Measurements from ENCODE around the gene MRPL20. TPM values are rescaled to one million over a fixed set of nuclear protein-coding genes. Genes with fewer than 3 reads are reported as not detected.
"Not testable (repeated sequence)": the region's sequence is repeated elsewhere in the genome, so short reads cannot be mapped to it uniquely, and the experiment has no call there.

The MRPL20 gene
- total RNA-seq, 2 donors from 2014 or later = 74.9 to 77.5 TPM

DNA sequence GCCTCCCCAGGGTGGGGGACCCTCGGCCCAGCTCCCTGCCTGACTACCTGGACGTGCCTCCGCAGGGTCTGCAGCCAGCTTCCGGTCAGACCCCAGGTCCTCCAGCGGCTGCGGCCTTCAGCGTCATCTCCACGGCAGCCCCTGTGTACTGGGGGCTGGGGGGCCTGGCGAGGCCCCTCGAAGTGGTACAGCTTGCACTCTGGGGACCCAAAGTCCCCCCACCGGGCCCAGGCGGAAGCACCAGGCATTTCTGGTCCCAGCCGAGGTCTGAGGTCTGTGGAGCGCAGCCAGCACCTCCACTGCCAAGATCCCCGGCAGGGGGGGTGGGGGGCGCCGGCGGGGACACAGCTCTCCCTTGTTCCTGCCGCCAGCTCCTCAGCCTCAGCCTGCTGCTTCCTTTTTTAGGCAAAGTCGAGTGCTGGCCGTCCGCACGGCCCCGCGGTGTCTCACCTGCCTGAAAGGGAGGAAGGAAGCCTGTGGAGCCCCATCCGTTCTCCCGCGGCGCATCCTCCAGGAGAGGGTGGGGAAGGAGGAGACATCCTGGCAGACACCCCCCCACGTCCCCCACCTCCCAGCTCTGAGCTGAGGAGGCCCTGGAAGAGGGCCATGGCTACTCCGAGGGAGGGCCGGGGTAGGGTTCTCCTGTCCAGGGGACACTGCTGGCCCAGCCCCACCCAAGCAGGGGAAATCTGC, 27.2 kb upstream of the MRPL20 start:
- peak overlapping the region; percentile 39 to 82 for H3K4me3 Mint-ChIP-seq
- H3K27ac Mint-ChIP-seq = no peak overlapping the region
- H3K4me1 Mint-ChIP-seq (ENCODE audit: low read depth) = no peaks in the 10 kb centered on the region
- DNase-seq (peak in 1 of 2 donors; percentile 21), ATAC-seq (replicated peaks in 1 of 2) (no peak)
- no peaks in the 10 kb centered on the region for H3K9me3 Mint-ChIP-seq
- H3K27me3 Mint-ChIP-seq (ENCODE audit: low read depth) = peaks cover 11% of the 10 kb centered on the region
- H3K36me3 Mint-ChIP-seq (ENCODE audit: insufficient read depth in 2 of 2) = no peaks in the 10 kb centered on the region

DNA sequence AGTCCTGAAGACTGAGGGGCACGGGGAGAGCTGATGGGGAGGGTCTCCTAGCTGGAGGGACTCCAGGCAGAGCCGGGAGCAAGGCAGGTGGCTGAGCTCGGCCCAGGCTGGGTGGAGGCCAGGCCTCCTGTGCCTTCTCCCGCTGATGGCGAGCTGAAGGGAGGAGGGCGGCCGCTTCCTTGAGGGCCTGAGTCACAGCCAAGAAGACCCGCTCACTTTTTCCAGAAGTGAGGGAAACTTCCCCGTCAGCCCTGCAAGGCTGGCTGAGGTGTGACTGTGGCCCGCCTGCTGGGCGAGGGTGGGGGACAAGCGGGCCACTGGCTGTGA, 26.7 kb upstream of the MRPL20 start:
- Mint-ChIP-seq H3K27me3 (ENCODE audit: low read depth) (peaks cover 14% of the 10 kb centered on the region), H3K4me1 (ENCODE audit: low read depth) (no peaks in the 10 kb centered on the region), H3K4me3 (peak overlapping the region; percentile 39 to 82), H3K27ac (no peak overlapping the region), H3K9me3 (no peaks in the 10 kb centered on the region), H3K36me3 (ENCODE audit: insufficient read depth in 2 of 2) (no peaks in the 10 kb centered on the region)
- DNase-seq = peak; percentile 64 to 72
- ATAC-seq (replicated peaks in 1 of 2) = peak; percentile 75 to 77

DNA sequence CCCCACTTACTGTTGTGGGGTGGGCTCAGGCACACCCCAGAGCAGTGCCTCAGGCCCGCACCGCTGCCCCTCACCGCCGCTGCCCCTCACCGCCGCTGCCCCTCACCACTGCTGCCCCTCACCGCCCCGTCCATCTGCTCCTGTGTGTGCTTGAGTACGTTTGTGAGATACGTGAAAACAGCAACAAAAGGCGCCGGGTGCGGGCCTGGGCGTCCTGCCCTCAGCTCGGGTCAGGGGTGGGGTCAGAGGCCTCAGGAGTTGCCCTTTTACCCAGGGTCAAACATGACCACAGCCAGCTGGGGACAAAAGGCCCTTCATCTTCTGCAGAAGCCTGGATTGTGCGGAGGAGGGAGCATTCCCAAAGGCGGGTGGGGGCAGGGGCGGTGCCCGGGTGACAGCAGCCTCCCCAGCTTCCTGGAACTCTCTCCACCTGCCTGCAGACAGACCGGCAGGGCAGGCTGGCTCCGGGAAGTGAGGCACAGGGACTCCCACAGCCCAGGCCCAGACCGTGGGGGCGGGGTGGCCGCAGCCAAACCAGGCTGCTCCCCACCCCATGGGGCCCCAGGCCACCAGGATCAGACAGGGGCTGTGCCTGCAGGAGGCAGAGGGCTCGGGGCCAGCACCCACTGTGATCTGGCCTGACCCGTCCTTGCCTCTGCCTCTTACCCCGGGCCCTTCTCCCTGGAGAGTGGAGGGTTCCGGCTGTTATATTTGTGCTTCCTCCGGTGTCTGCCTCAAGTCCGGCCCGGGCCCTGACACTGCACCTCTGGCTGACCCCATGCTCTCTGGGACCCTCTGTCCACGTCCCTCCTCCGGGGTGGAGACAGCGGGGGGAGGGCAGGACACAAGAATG, 26.1 kb upstream of the MRPL20 start:
- no peak for ATAC-seq (replicated peaks in 1 of 2)
- Mint-ChIP-seq H3K9me3 (no peaks in the 10 kb centered on the region), H3K4me3 (peak overlapping the region; percentile 39 to 82), H3K36me3 (ENCODE audit: insufficient read depth in 2 of 2) (peaks cover 2% of the 10 kb centered on the region in 2 donors), H3K4me1 (ENCODE audit: low read depth) (no peaks in the 10 kb centered on the region), H3K27me3 (ENCODE audit: low read depth) (peaks cover 20% of the 10 kb centered on the region), H3K27ac (no peak overlapping the region)
- DNase-seq = no peak

DNA sequence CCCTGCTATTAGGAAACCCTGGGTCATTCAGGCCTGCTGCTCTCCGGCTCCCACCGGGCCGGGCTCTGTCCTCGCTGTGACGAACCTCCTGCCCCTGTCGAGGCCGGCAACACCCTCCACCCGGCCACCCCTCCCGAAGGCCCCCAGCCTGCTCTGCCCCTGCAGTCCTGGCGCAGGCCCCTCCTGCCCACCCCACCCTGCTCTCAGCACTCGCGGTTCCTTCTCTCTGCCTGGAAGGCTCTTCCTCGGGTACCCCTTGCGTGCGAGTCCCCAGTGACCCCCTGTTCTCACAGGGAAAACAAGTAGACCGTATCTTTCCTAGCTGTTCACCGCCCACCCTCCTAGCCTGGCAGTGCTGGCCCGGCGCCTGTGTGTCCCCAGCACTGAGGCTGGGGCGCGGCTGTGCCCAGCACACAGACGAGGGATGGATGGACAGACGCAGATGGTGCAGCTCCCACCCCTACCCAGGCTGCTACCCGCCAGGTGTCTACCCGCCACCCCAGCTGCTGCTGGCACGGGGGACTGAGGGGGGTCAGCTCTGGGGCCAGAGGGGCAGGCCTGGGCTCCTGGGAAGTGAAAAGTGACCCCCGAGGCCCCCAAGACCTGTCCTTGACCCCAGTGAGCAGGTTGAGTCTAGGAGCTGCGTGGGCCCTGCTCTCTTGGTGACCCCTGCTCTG, 25.3 kb upstream of the MRPL20 start:
- Mint-ChIP-seq H3K27ac (no peak overlapping the region), H3K4me3 (no peak overlapping the region), H3K9me3 (no peaks in the 10 kb centered on the region), H3K4me1 (ENCODE audit: low read depth) (no peaks in the 10 kb centered on the region), H3K27me3 (ENCODE audit: low read depth) (peaks cover 21% of the 10 kb centered on the region), H3K36me3 (ENCODE audit: insufficient read depth in 2 of 2) (peaks cover 2% of the 10 kb centered on the region in 2 donors)
- DNase-seq (no peak), ATAC-seq (replicated peaks in 1 of 2) (no peak)

DNA sequence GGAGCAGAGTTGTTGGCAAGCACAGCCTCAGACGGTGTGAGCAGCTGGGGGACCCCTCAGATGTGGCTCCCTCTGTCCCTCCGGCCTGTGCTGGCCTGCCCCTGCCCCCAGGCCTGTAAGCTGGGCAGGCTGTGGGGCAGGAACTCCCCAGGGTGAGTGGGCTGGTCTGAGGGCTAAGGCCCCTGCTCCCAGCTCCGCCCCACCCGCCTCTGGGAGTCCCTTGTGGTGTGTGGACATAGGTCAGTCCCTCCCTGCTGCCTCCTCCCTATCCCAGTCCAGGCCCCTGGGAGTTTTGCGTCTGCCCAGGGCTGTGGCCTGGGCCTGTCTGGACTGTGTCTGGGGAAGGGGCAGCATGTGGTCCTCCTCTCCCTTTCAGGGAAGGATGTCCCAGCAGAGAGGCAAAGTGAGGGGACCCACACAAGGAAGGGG, 24.8 kb upstream of the MRPL20 start:
- Mint-ChIP-seq H3K4me1 (ENCODE audit: low read depth) (no peaks in the 10 kb centered on the region), H3K36me3 (ENCODE audit: insufficient read depth in 2 of 2) (peaks cover 2% of the 10 kb centered on the region in 2 donors), H3K27ac (no peak overlapping the region), H3K9me3 (no peaks in the 10 kb centered on the region), H3K27me3 (ENCODE audit: low read depth) (peaks cover 21% of the 10 kb centered on the region), H3K4me3 (no peak overlapping the region)
- ATAC-seq (replicated peaks in 1 of 2) (no peak), DNase-seq (no peak)

DNA sequence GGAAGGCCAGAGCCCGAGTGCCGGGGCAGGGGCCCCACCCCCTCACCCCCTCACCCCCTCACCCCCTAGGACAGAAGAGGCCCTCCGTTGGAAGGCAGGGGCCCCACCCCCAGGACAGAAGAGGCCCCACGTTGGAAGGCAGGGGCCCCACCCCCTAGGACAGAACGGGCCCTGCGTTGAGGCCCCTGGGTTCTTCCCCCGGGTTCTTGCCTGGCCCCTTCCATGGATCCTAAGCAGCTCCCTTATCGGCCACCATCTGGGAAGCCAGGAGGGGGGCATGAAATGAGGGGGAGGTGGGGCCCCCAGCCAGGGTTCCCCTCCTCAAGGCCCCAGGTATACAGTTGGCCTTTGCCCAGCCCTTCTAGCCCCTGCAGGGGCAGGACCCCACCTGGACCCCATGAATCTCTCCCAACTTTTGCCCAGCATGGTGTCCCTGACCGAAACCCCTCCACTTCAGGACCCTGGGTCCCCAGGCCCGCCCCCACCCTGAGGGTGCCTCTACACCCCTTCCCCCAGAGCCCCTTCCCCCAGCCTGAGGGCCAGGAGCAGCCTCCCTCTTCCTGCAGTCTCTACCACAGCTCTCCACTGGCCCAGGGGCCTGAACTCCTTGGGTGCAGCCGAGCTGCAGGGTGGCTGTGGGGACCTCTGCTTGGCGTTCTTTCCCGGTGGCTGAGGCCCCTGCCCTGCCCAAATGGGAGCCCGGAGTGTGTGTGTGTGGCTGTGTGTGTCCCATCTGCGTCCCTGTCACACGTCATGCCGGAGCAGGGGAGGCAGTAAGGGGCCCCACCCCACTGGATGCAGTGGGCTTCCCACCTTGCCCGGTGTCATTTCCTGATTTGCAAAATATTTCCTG, 24.1 kb upstream of the MRPL20 start:
- peaks cover 2% of the 10 kb centered on the region in 2 donors for H3K36me3 Mint-ChIP-seq (ENCODE audit: insufficient read depth in 2 of 2)
- DNase-seq (no peak), ATAC-seq (replicated peaks in 1 of 2) (no peak)
- no peaks in the 10 kb centered on the region for H3K9me3 Mint-ChIP-seq
- no peak overlapping the region for H3K4me3 Mint-ChIP-seq
- no peaks in the 10 kb centered on the region for H3K4me1 Mint-ChIP-seq (ENCODE audit: low read depth)
- peaks cover 22% of the 10 kb centered on the region for H3K27me3 Mint-ChIP-seq (ENCODE audit: low read depth)
- H3K27ac Mint-ChIP-seq = no peak overlapping the region

DNA sequence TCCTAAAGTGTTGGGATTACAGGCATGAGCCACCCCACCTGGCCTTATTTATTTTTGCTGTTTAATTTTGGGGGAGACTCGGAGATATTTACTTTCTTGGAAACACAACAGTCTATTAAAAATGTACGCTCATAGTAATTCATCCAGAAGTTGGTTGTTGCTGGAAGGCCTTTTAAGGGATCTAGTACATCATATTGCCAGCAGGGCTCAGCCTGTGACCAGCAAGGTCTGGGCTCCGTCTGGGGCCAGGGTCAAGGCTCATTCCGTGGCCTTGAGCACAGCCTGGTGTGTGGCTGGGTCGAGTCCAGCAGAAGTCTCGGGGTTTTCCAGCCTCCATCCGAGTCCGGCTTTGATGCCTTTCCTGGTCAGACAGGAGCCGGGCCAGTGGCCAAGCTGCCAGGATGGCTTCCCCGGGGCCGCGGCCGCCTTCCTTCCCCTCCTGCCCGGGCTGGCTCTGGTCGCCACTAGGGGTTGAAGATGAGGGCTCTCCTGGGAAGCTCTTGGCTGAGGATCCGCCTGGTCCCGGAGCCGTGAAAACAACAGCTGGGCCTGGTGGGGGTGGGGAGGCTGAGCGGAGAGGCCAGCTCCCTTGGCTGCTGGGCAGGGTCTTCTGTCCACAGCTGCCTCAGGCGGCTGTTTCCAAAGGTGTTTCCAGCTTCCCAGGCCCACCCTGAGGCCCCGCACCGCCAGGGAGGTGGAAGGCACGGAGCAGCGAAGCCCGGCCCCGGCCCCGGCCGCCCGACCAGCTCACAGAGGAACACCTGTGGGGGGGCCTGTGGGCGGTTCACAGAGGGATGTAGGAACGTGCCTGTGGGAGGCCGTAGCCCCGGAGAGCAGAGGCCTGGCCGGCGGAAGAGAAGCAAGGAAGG, 23.3 kb upstream of the MRPL20 start:
- Mint-ChIP-seq H3K4me1 (ENCODE audit: low read depth) (no peaks in the 10 kb centered on the region), H3K27me3 (ENCODE audit: low read depth) (peaks cover 23% of the 10 kb centered on the region), H3K27ac (no peak overlapping the region), H3K4me3 (no peak overlapping the region), H3K36me3 (ENCODE audit: insufficient read depth in 2 of 2) (peaks cover 2% of the 10 kb centered on the region in 2 donors), H3K9me3 (no peaks in the 10 kb centered on the region)
- no peak for ATAC-seq (replicated peaks in 1 of 2)
- DNase-seq = no peak

DNA sequence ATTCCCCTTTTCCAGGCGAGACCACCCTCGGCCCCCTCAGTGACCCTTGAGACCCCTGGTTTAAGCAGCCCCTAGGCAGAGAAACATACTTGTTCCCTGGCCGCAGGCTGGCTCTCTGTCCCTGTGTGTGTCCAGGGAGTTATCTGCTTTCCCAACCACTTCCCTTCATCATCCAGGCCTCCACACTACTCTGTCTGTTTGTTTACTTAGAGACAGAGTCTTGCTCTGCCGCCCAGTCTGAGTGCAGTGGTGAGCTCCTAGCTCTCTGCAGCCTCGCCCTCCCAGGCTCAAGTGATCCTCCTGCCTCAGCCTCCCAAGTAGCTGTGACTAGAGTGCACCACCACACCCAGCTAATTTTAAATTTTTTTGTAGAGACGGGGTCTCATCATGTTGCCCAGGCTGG, 22.6 kb upstream of the MRPL20 start:
- Mint-ChIP-seq H3K4me1 (ENCODE audit: low read depth) (no peaks in the 10 kb centered on the region), H3K36me3 (ENCODE audit: insufficient read depth in 2 of 2) (peaks cover 2% of the 10 kb centered on the region in 2 donors), H3K27me3 (ENCODE audit: low read depth) (peaks cover 17% of the 10 kb centered on the region), H3K4me3 (no peak overlapping the region), H3K27ac (no peak overlapping the region), H3K9me3 (no peaks in the 10 kb centered on the region)
- ATAC-seq (replicated peaks in 1 of 2) (no peak), DNase-seq (no peak)

DNA sequence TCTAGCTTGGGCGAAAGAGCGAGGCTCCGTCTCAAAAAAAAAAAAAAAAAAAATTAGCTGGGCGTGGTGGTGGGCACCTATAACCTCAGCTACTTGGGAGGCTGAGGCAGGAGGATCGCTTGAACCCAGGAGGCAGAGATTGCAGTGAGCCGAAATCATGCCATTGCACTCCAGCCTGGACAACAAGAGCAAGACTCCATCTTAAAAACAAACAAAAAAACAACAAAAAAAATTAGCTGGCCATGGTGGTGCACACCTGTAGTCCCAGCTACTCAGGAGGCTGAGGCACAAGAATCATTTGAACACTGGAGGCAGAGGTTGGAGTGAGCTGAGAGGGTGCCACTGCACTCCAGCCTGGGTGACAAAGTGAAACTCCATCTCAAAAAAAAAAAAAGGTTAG, 21.9 kb upstream of the MRPL20 start:
- peaks cover 17% of the 10 kb centered on the region for H3K27me3 Mint-ChIP-seq (ENCODE audit: low read depth)
- not testable (repeated sequence) for DNase-seq; H3K9me3 Mint-ChIP-seq; H3K36me3 Mint-ChIP-seq (ENCODE audit: insufficient read depth in 2 of 2); H3K4me3 Mint-ChIP-seq; ATAC-seq (replicated peaks in 1 of 2); H3K4me1 Mint-ChIP-seq (ENCODE audit: low read depth); H3K27ac Mint-ChIP-seq

DNA sequence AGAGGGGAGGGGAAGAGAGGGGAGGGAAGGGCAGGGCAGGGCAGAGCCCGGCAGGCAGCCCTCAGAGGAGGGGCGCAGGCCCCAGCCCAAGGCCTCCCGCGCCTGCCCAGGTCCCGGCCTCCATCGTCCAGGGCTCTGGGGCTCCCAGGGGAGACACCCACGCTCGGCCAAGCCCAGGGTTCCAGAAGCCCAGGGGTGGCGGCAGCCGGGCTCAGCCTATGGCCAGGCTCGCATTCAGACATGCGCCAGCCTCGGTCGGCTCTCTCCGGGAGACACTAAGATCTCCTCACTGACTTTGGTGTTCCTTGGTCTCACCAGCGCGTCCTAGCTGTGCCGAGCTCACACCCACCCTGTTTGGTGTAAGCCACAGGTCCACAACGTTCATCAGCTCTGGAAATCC, 21.1 kb upstream of the MRPL20 start:
- no peak for ATAC-seq (replicated peaks in 1 of 2)
- DNase-seq = no peak
- Mint-ChIP-seq H3K4me3 (peak overlapping the region; percentile 25 to 38), H3K27ac (no peak overlapping the region), H3K9me3 (no peaks in the 10 kb centered on the region), H3K27me3 (ENCODE audit: low read depth) (peaks cover 17% of the 10 kb centered on the region), H3K4me1 (ENCODE audit: low read depth) (peaks cover 2% of the 10 kb centered on the region), H3K36me3 (ENCODE audit: insufficient read depth in 2 of 2) (peaks cover 2% of the 10 kb centered on the region in 2 donors)

DNA sequence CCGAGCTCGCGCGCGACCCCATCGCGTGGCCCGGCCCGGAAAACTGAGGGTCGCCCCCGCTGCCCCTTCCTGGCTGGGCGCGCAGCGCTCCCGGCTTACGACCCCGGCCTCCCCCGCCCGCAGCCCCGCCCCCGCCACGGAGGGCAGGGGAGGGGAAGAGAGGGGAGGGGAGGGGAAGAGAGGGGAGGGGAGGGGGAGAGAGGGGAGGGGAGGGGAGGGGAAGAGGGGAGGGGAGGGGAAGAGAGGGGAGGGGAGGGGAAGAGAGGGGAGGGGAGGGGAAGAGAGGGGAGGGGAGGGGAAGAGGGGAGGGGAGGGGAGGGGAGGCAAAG, 20.7 kb upstream of the MRPL20 start:
- Mint-ChIP-seq H3K27me3 (ENCODE audit: low read depth) (peaks cover 20% of the 10 kb centered on the region), H3K9me3 (no peaks in the 10 kb centered on the region), H3K36me3 (ENCODE audit: insufficient read depth in 2 of 2) (peaks cover 2% of the 10 kb centered on the region in 2 donors), H3K4me1 (ENCODE audit: low read depth) (peaks cover 6% of the 10 kb centered on the region), H3K4me3 (no peak overlapping the region), H3K27ac (no peak overlapping the region)
- DNase-seq (no peak), ATAC-seq (replicated peaks in 1 of 2) (no peak)

Measured in activated T-cell treated with anti-CD3 and anti-CD28 coated beads, Interleukin-2, amount 50 U/mL, for 72 hours (primary cell).